Eye (tissue), 1 donor: Measurements from ENCODE around the gene OBP2B.
"Not testable (repeated sequence)": the region's sequence is repeated elsewhere in the genome, so short reads cannot be mapped to it uniquely, and the experiment has no call there.

ENCODE experiments used
- DNase-seq: peaks from one replicate; pipeline ENCODE4 v3.0.0-alpha.2; 2015

The OBP2B gene

DNA sequence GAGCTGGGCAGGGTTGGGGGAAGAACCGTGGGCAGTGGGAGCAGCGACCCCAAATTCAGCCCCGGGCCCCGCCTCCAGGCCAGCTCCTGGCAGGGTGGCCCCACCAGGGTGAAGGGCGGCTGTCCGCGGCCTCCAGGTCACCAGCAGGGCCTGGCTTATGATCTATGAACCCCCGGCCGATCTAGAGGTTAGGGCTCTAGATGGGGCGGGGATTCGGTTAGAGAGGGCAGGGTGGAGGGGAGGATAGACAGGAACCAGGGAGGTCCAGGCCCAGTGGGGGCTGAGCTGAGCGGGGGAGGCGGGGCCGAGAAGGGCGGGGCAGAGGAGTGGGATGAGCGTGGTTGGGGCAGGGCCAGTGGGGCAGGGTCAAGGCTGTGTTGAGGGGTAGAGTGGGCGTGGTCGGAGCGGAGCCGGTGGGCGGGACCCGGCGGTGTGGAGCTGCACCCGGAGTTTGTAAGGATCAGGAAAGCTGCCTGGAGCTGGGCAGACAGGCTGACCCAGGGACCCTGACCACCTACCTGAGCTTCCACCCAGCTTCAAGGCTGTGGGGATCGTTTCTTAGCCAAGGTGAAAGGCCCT lies 29.3 kb upstream of the OBP2B start:
- DNase-seq, result peak; percentile 90

DNA sequence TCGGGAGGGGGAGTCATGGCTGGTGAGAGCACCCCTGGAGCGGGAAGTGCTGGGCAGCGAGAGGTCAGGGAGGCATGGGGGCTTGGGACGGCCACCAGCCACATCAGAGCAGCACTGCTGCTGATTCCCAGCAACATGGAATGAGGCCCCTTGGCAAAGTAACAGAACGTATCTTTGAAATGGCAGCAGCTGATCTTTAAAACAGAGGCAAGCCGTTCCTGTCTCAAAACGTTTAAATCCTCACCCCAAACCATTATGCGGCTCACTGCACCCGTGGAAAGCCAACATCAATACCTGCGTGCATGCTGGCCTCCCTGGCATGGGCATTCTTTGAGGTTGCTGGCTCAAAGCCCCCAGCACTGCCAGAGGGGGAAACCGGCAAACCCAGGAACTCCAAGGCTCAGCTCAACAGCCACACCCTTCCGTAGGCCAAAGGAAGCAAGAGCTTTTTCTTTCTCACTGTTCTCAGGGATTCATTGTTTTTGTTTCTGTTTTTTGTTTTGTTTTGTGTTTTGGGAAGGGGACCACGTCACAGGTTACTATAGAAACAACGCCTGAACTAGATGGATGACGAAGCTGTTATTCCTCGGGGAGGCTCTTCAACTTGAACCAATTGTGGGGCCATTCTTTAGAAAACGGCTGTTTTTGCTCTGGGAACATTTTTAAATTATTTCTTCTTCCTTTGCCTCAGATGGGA lies 28.1 kb upstream of the OBP2B start:
- peak; percentile 70 for DNase-seq

DNA sequence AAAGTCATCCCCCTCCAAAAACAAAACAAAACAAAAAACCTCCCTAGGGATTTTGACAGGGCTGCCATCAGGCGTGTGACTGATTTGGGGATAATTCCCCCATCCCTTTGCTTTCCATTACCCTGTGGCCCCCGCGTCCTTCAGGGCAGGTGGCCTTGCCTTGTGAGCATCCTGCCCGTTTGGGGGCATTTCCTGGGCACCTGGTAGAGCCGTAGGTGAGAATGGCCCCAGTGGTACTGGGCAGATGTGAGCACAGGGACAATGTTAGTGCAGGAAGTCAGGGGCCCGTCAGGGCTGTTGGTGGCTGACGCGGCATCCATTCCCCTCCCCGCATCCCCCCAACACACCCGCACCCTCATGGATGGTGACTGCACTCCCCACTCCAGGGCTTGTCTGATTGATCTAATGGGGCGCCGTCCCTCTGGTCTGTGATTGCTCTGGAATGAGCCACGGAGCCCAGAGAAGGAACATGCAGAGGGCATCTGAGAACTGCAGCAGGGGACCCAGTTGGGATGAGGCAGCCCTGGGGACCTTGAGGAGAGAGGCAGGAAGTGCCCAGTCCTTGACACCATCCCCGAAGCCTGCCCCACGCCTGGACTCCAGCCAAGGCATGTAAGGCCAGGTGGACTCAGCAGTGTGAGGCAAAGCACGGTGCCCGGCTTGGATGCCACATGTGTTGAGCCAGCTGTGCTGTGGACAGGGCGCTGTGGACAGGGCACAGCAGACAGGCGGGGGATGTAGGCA lies 27.4 kb upstream of the OBP2B start:
- DNase-seq, result not testable (repeated sequence)

DNA sequence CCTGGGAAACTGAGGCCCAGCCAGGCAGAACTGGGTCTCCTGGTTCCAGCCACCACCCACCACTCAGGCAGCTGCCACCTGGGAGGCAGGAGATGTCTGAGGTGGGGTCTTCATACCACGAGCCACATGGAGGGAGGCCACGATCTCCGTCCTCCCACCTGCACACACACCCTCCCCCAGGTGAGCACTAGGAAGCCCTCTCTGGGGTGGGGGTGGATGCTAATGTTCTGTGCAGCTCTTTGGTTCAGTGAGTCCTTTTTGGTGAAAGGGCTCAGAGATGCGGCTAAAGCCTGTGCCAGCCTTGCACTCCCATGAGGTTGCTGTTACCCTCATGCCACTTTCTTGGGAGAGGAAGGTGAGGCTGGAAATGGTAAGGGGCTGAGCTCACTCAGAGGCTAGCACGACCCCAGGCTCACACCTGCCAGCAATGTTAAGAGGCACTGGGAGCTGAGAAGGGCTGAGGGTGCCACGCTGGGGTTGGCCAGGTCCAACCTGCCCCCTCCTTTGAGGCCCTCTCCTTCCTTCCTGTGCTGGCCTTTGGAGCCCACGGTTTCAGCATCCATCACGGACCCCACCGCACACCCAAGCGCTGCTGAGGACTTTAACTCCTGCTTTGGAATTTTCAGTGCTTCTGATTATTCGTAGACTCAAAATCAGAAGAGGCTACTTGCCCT lies 26.6 kb upstream of the OBP2B start:
- no peak for DNase-seq

GRCh38 chr9:133234577-133235322 lies 25.7 kb upstream of the OBP2B start:
- no peak for DNase-seq

DNA sequence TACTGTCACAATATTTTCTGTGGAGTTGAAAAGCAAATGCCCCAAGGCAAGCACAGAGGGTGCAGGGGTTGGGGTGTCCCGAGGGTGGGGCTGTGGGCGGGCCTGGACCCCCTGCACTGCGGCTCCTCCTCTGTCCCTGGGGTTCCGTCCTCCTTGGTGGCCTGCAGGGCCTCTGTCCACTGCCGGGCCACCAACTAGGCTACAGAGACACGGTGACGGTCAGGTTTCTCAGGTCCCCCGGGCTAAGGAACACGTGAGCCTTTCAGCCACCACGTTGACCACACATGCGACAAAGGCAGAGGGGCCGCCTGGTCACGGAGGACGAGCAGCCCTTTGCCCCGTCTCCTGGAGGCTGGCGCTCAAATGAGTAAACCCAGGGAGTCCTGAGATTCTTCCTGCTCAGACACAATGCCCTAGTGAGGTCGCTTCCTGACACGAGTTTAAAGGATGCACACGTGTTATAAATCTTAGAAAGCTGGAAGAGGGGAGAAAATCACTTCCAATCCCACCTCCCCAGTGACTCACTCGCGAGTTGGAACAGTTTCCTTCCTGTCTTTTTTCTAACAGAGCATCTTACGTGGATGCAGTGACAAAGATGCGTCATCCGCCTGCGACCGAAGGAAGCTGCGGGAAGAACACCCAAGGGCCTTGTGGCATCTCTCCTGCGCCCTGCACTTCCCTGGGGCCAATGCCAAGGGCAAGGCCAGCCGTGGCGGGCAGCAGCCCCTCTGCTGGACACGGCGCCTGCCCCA lies 24.8 kb upstream of the OBP2B start:
- DNase-seq, result no peak

DNA sequence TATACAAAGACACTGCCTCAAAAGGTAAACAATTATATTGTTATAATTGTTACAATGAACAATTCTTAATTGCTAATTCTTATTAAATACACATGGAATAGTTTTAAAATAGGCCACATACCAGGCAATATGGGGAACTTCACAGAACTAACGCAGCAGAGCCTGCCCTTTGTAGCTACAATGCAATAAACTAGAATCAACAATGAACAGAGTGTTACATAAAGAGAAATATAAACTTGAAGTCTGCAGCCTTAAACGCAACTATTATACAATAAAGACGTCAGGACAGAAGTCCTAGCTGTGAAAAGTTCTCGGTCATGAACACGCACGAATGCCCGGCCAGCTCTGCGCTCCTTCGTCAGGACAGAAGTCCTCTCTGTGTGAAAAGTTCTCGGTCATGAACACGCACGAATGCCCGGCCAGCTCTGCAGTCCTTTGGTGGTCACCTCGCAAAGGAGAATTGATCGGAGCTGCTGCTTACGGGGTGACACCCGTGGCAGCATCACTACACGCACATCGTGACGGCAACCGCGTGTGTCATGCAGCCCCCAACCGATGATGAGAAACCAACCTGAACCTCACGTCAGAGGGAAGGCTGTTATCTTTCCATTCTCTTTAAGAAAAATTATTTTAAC lies 23.0 kb upstream of the OBP2B start:
- DNase-seq, result not testable (repeated sequence)

DNA sequence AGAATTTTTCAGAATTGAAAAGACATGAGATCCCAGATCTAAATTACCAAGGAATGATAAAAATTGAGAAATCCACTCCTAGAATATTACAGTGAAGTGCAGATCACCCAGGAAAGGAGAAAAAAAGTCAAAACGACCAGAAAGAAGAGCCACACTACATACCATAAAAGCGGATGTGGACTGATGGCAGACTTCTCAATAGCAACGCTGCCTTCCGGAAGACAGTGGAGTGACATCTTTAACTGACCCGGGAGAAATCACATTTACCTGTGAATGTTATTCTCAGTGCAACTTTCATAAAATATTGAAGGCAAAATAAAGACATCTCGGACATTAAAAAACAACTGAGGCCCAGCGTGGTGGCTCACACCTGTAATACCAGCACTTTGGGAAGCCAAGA lies 21.5 kb upstream of the OBP2B start:
- not testable (repeated sequence) for DNase-seq

GRCh38 chr9:133230093-133230492 lies 21.0 kb upstream of the OBP2B start:
- no peak for DNase-seq

DNA sequence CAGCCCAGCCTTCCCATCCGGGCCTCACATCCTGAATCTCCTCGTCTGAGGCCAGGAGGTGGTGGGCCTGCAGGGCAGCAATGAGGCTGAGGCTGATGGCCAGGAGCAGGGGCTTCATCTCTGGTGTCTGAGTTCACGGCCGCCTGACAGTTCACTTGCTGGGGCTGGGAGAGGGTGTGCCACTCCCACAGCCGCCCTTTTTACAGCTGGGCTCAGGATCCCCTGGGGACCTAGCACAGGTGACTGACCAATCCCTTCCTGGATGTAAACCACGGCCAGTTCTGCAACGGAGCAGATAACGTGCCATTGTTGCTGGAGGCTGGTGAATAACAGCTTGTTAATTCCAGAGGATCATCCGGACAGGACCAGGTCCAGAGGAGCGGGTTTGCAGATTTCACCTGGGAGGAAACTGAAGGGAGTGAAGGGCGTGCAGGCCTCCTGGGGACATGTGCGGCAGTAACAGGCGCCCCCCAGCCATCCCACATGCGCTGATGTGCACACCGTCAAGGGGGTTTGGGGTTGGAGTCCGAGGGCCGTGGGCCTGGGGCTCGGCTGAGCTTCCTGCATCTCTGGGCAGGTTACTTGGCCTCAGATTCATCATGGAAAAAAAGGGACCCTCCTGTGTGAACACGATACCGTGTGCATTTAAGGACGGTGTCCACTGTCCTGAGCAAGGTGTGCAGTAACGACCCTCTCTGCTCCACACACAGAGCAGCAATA lies 19.6 kb upstream of the OBP2B start:
- not testable (repeated sequence) for DNase-seq

DNA sequence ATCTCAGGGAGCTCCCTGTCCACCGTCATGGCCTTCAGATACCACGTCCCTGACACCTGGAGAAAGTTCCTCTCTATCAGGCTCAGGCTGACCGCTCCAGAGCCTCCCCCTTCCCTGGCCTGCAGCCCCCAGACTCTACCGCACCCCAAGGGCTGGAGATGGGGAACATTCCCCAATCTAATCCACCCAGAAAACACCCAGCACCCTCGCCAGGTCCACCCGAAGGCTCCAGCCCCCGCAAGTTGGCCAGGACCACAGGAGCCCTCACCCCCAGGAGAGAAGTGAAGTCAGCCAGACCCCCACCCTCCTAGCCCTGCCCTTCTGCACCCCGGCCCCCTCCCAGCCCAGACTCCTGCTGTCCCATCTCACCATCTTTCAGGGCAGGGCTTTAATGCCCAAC lies 18.9 kb upstream of the OBP2B start:
- DNase-seq, result not testable (repeated sequence)

- no peak for DNase-seq
These were observed 18.3 kb upstream of the OBP2B start for GRCh38 chr9:133227242-133227860.

GRCh38 chr9:133226219-133227171 lies 17.4 kb upstream of the OBP2B start:
- DNase-seq, result no peak

DNA sequence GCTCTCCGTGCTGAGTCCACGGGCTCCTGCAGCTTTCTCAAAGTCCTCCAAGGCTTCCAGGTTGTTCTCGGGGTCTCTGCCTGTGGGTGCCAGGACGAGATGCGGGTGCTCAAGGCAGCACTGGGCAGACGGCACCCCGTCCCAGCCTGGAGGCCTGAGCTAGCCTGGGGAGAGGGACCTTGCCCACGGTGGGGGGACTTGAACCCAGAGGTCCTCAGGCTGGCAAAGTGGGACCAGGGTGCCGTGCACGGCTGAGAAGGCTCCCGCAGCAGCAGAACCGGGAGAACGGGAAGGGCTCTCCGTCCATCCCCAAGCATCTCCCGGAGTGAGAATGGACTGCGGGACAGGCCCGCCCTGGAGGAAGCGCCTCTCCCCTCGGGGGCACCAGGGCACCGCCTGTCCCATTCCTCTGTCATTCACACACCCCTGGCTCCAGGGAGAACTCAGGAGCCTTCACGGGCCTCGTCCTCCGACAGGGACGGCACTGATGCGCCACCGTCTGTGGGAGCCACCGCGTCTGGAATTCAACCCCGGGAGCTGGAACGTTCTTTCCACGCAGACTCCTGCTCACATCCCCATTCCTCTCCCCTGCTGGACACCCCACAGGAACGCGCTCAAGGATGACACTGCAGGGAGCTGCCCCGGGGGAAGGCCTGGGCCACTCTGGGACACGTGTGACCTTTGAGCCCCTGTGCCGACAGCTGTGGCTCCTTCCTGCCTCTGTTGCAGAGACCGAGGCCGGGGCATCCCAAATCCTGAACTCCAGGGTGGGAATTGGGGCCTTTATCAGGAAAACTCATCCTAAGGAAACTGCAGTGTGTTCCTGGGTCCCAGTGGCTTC lies 16.3 kb upstream of the OBP2B start:
- no peak for DNase-seq

- no peak for DNase-seq
These were observed 15.7 kb upstream of the OBP2B start for GRCh38 chr9:133224762-133225161.

DNA sequence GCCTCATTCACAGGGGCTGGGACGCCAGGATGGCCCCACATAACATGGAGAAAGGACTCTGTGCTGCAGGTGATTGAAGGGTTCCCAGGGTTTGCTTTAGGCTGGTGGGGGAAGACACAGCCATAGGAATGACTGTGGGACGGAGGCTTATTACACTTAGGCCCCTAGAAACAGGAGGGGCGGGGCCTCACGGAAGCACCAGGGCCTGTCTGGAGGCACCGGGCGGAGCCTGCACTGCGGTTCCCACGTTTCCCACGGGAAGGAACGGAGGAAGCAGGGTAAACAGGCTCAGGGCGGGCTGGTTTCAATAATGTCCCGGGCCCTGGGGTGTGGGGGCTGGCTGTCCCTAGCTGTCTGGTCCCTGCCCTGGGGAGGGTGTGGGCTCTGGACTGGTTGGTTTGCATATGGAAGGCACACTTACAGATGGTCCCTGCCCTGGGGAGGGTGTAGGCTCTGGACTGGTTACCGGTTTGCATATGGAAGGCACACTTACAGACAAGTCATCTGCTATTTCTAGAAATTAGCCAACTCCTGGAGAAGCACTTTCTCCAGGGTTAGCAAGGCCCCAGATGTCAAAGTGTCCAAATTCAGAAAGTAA lies 14.2 kb upstream of the OBP2B start:
- DNase-seq, result not testable (repeated sequence)

DNA sequence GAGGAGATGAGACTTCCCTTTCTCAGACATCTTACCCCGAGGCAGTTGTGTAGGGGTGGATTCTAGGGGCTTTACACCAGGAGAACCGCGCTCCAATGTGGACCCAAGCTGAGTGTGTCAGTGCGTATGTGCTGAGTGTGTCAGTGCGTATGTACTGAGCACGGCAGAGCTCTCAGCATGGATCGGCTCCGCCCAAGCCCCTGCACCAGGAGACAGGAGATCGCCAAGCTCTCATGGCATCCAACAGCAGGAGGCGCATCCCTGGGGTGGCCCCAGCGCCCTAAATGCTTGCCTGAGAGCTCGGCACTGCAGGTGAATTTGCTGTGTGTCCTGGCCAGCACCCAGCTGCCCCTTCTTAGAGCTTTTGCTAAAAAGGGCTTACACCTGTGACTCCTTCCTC lies 12.9 kb upstream of the OBP2B start:
- DNase-seq, result not testable (repeated sequence)
